HG02759 (cell line): Measurements from ENCODE around the gene GDF10.

Experiments used
- ATAC-seq: cut with Tn5 transposase; IDR thresholded peaks from one replicate; pipeline ENCODE4 v1.9.1; 2021; ENCODE audit warnings: mild to moderate bottlenecking, moderate library complexity; ENCODE audit not compliant: unreplicated experiment

The GDF10 gene

DNA sequence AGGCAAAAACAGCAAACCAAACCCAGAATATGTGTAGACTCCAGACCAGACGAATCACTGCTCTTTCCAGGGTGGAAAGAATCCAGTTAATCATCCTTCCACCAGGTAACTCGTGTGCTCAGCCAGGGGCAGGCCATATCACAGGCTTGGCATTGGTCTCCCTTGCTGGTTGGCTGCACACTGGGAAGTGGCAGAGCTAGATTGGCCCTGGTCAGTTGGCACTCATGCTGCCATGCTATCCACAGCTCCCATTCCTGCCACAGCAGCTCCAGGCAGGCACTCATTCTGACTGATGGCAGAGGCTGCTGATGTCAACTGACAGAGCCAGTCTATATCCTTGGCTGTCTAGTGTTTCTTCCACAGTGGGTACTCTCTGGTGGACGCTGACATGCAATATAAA, 9.7 kb upstream of the GDF10 start:
- no peak for ATAC-seq

DNA sequence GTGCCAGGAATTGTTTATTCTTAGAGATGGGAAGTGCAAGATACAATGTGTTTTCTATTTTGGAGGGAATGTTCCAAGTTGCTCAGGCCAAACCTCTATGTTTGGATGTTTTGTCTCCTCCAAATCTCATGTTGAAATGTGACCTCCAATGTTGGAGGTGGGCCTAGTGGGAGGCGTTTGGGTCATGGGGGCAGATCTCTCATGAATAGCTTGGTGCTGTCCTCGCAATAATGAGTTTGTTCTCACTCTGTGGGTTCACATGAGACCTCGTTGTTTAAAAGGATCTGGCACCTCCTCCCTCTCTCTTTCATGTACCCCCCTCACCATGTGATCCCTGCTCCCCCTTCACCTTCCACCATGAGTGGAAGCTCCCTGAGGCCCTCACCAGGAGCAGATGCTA, 8.3 kb upstream of the GDF10 start:
- no peak for ATAC-seq

DNA sequence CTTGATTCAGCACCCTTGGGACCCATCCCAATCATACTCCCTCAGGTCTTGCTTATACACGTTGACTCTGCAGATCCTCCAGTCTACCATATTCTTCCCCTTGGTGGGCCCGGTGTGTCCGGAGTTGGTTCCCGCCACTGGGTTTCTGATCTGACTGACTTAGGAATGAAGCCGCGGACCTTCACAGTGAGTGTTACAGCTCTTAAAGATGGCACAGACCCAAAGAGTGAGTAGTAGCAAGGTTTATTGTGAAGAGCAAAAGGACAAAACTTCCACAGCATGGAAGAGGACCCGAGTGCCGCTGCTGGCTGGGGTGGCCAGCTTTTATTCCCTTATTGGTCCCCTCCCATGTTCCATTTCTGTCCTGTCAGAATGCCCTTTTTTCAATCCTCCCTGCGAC, 5.9 kb upstream of the GDF10 start:
- ATAC-seq = no peak

DNA sequence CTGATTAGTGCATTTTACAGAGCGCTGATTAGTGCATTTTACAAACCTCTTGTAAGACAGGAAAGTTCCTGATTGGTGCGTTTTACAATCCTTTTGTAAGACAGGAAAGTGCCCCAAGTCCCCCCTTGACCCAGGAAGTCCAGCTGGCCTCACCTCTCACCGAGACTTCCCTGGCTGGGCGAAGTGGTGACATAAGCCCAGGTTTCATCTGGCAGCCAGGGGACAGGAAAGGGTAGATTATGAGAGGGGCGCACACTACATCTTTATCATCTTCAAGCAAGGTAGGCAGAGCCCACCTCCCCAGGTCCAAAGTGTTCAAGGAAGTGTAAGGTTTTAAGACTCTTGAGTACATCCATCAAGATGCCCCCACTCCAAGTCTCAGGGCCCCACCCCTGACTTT, 5.5 kb upstream of the GDF10 start:
- ATAC-seq = no peak

DNA sequence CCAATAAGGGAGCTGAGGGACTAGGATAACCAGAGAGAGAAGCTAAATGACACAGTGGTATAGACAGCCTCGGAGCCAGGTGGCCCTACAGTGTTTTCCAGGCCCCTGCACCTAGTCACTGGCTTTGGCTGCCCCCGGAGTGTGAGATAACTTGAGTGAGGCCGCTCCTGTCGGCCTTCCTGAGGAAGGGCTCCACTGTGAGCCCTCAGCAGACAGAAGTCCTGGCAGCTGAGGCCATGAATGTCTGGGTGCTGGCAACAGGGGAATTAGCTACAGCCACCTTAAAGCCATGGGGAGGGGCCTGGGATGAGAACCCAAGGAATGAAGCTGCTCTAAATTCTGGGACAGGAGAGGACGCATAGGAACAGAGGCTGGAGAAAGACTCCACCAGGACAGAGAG, 4.6 kb upstream of the GDF10 start:
- no peak for ATAC-seq

DNA sequence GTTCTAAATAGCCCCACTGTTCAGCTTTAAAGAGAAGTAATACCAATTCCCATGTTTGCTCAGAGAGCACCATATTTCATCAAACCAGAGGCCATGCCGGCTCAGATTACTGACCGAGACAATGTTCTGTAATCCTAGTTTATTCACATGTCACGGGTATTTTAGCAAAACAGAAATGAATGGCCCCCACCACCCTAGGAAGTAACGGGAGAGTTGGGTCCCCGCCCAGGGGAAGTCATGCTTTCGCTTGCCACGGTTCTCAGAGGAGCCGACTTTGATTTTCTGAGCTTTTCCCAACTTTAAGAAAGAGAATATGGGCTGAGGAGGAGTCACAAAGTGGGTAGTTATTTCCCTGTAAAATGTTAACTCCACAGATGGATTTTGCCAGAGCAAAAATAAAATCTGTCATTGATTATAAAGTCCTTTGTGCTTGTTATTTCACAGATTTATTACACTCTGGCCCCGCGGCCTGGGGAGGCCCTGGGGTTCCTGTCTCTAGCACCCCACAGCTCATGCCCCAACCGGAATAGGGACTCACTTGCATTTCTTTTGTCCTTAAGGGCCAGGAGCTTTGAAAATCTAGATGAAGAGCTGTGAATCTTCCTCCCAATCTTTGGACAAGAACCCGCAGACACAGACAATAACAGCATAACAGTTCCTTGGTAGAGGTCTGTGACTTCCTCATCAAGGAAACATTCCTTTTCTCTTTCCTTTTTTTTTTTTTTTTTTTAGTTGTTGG, 3.7 kb upstream of the GDF10 start:
- ATAC-seq = no peak

DNA sequence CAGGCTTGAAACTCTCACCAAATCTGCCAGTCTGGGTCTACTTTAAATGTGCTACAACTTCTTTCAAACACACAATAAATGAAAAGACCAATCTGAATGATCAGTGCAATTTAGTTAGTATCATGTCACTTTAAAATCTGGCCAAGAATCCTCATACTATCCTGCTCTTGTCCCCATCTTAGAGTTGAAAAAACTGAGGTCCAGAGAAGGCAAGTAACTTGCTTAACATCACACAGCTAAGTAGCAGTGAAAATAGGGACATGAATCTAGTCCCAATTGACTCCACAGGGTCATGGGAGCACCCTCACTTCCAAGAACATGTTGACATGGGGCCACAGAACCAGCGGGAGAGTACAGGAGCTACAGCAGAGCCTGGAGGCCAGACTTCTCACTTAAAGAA, 3.1 kb upstream of the GDF10 start:
- no peak for ATAC-seq

DNA sequence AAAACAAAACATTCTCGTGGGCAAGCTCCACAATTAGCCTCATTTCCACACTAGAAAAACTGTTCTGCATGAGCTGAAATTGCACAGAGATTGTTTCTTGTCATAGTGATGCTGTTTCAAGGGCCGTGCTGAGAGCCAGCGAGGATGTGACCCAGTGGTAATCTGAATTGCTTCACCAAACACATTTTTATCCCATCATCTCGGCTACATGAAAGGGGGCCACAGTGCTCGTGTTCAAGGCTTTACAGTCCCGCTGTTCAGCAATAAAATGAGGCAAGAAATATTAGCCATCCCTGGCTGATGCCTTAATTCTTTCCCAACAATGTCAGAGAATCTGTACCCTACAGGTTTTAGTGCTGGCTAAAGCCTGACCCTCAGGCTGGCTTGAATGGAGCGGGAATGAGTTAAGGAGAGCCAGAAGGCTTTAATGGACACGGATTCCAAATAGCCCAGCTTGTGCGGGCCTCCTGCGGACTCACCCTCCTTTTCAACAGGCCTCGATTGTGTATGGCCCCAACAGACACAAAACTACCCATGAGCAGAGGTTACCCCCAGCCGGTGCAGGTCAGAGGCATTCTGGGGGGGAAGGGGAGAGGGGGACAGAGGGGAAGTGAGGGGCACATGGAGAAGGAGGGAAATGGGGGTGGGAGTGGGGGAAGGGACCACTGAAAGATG, 2.0 kb upstream of the GDF10 start:
- ATAC-seq = no peak

DNA sequence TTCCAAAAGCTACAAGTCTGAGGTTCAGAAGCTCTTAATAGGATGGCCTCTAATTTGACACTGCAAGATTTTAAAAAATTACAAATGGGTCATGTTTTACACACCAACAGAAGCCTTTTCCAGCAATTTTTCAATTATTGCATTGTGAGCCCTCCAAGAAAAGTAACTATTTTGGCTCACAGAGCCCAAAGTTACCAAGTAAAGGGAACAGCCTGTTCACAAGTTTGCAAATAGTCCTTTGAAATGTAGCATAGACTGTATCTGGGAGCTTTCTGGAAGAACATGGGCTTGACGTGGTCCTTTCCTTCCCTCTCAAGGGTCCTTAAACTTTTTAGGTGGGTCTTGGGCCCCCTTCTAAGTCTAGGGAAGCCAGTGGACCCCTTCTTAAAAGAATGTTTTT, 1.3 kb upstream of the GDF10 start:
- no peak for ATAC-seq

DNA sequence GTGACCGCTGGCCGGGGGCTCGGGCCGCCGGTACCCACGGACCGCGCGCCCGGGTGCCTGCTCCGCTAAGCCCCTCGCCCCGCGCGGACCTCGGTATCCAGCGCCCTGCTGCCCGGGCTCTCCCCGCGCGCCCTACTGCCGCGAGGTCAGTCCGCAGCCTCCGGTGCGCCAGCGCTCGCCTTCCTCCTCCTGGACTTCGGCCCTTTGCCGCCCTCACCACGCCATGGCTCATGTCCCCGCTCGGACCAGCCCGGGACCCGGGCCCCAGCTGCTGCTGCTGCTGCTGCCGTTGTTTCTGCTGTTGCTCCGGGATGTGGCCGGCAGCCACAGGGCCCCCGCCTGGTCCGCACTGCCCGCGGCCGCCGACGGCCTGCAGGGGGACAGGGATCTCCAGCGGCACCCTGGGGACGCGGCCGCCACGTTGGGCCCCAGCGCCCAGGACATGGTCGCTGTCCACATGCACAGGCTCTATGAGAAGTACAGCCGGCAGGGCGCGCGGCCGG, 483 bp downstream of the GDF10 start:
- ATAC-seq = no peak

DNA sequence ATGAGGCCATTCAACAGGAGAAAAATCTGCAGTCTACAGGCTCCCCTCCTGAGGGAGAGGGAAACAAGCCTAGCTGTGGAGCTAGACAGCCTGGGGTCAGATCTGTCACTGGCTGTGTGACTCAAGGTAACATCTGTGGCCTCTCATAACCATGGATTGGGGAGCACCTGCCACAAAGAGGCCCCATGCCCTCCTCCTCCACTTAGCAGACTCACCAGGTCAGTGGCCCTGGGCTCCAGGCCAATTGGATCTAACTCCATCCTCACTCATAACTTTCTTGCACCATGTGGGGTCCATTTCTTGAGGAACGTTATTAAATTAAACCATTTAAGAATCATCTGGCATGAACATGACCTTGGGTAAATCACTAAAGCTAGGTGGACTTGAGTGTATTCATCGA, 1.8 kb downstream of the GDF10 start:
- no peak for ATAC-seq

DNA sequence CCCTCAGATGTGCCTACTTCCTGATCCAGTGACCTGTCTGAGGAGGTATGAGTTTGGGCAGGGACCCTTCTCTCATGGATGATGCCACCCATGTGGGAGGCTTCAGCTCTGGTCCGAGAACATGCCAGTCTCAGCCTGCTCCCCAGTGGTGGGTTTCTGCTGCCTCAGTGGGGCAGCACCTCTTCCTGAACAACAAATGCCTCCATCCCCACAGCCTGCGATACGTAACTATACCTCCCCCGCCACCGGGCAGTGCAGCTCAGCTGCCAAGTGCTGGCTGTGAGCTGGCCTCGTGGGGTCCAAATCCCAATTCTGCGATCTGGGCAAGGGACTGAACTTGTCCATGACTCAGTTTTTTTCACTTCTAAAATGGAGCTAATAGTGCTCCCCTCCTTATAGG, 3.1 kb downstream of the GDF10 start:
- no peak for ATAC-seq

DNA sequence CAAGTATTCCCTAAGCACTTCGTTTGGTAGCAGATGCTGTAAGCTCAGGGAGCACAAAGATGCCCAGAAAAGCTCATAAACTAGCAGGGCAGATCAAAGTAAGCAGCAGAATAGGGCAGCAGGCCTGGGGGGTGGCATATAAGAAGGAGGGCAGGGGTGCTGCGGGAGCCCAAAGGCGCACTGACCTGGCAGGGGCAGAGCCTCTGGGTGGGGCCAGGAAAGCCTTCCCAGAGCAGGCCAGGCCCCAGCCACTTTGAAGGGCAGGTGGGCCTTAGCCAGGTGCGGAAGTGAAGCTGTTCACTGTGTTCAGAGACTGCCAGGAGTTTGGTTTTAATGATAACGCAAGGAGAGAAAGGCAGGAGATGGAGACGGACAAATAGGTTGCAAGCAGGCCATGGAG, 3.9 kb downstream of the GDF10 start:
- ATAC-seq = no peak

DNA sequence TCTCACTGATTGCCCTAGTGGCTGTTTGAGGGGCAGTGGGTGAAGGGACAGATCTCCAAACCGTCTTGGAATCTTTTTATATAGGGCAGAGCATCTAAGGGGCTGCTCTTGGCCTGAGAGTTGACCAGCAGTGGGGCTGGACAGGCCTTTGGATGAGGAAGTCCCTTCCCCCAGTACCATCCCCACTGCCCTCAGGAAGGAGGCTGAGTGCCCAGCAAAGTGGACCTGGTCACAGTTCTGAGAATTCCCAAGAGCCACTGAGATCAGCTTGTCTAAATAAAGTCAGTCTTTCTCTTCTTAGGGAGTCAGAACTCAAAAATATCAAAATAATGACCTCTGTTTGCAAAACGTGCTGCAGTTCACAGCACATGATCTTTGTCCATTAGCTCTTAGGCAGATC, 5.6 kb downstream of the GDF10 start:
- ATAC-seq = no peak

DNA sequence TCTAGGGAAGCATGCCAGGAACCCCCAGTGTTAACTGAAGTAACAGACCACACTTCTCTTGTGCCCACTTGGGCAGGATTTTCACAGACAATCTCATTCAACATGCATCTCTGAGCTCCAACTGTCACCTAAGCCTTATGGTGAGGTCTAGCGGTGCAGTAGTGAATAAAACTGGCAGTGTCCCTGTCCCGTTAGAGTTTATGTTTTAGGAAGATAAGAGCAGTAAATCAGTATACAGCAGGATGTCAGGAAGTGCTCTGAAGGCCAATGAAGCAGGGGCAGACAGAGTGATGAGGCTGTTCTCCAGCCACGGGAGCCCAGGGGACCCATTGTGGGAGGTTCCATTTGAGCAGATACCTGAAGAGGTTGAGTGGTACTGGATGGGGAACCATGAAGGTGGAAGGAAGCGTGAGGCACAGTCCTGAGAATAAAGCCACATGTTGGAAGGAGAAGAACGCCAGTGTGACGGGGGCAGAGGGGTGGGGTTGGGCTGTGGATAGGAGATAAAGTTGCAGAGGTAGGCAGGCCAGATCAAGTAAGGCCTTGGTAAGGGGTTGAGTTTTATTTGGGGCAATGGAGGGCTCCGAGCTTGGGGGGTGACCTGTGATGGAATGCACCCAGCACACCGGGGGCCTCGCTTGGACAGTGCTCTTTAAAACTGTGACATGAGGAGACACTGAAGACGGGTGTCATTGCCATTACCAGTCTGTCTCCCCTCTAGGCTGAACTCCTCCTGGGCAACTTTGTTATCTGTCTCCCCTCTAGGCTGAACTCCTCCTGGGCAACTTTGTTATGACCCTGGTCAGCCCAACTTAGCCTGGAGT, 6.6 kb downstream of the GDF10 start:
- no peak for ATAC-seq

DNA sequence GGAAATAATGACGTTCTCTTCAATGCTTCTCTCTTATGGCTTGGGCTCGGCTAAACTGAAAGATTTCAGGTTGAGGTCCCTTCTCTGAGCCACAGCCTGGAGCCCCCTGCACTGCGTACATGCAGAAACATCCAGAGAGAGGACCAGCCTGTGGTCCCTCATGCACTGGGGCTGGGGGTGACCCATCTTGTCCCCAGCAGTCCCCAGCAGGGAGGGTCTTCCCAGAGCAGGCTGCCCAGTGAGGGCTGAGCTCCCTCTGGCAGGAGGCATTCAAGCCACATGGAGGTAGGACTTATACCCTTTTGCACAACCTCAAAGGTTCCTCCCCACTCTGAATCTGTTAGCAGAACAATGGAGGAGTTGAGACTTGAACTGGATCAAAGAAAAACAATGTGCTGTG, 7.4 kb downstream of the GDF10 start:
- no peak for ATAC-seq

DNA sequence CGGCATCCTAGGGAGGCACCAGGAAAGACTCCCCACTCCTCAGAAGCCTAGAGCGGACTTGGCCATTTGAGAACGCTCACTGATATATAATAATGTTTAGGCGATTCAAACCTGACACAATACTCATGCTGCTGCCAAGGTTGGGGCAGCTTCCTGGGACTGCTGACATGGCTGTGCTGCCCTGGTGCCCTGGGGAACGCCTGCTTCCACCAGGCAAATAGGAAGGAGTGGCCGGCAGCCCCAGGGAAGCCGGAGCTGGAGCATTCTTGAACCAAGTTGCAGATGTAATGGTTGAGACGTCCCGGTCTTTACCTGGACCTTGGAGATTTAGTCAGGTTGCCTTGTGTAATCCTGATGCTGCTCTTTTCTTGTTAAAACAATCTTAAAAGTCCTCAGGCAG, 8.8 kb downstream of the GDF10 start:
- ATAC-seq = no peak

DNA sequence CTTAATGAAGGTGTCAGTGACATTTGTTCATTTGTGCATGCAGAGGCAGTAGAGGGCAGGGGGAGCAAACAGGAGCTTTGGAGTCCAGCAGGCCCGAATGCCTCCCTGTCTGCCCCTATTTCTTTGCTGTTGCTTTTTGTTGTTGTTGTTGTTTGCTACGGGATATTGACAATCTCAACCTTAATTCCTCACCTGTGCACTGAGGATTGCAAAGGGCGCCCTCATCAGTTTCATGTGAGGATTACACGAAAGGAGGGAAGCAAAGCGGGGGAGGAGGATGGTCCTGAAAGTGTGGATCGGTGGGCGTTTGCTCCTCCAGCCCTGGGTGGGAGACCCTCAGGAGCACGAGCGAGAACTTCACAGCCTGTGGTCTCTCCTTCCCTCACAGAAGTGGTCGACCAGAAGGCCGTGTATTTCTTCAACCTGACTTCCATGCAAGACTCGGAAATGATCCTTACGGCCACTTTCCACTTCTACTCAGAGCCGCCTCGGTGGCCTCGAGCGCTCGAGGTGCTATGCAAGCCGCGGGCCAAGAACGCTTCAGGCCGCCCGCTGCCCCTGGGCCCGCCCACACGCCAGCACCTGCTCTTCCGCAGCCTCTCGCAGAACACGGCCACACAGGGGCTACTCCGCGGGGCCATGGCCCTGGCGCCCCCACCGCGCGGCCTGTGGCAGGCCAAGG, 9.6 kb downstream of the GDF10 start:
- ATAC-seq = no peak

DNA sequence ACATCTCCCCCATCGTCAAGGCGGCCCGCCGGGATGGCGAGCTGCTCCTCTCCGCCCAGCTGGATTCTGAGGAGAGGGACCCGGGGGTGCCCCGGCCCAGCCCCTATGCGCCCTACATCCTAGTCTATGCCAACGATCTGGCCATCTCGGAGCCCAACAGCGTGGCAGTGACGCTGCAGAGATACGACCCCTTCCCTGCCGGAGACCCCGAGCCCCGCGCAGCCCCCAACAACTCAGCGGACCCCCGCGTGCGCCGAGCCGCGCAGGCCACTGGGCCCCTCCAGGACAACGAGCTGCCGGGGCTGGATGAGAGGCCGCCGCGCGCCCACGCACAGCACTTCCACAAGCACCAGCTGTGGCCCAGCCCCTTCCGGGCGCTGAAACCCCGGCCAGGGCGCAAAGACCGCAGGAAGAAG, 10.1 kb downstream of the GDF10 start:
- ATAC-seq = no peak

DNA sequence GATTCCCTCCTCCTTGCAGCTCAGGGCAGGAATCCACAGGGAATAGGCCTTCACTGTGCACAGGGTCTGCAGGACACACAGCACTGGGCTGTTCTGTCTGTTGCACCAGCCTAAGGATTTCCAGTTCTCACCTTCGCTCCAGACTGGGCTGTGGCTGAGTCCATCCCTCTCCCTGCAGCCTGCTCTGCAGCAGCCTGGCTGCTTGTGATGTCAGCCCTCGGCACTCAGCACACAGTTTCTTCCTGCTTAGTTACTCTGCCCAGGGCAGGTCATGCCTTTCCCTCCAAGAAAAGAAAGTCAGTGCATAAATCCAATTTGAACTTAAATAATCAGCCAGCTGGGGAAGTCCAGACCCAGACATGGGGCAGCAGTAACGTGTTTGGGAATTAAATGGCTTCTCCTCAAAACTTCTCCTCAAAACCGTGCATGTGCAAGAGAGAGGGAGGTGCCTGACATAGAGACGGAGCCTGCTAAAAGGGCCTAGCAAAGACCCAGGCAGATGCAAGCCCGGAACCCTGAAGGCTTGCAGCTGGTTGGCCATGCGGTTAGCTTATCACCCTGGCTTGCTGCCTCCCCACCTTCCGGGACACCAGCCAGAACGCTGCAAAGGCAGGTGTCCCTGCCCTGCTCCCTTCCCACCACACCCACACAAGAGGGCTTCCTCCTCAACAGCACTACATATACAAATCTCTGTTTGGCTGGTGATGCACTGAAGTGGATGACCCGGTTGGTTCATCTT, 11.4 kb downstream of the GDF10 start:
- ATAC-seq = no peak
